Liver (tissue), 9 donors: ENCODE results near the gene TMEM117. TPM values are rescaled to one million over a fixed set of nuclear protein-coding genes. Genes with fewer than 3 reads are reported as not detected.

Source experiments
- DNase-seq: peaks from one replicate; pipeline ENCODE4 v3.0.0-alpha.2; 2017; ENCODE audit warnings: low spot score
- H3K27ac ChIP-seq, 2 donors: one replicate each; pipeline ENCODE4 v1.7.0; 2013; ENCODE audit warnings: inconsistent platforms in 2 of 2, low read length in 2 of 2, control low read depth in 1 of 2, low read depth in 1 of 2, mild to moderate bottlenecking in 1 of 2
- H3K27me3 ChIP-seq, 4 donors: one replicate each; pipeline versions ENCODE4 v1.6.1 to v1.7.0; 2013; ENCODE audit warnings: low read length in 3 of 4, inconsistent platforms in 1 of 4, mild to moderate bottlenecking in 1 of 4, moderate library complexity in 1 of 4; ENCODE audit not compliant: control insufficient read depth in 4 of 4, insufficient read depth in 4 of 4
- H3K36me3 ChIP-seq, 4 donors: one replicate each; pipeline versions ENCODE4 v1.6.1 to v1.7.0; 2013; ENCODE audit warnings: low read length in 3 of 4, mild to moderate bottlenecking in 3 of 4, low read depth in 1 of 4, moderate library complexity in 1 of 4; ENCODE audit not compliant: control insufficient read depth in 4 of 4, insufficient read depth in 3 of 4
- H3K4me1 ChIP-seq, 4 donors: one replicate each; pipeline versions ENCODE4 v1.6.1 to v1.7.0; 2013; ENCODE audit warnings: low read length in 3 of 4, mild to moderate bottlenecking in 3 of 4, moderate library complexity in 1 of 4; ENCODE audit not compliant: control insufficient read depth in 4 of 4, insufficient read depth in 4 of 4
- H3K4me3 ChIP-seq, 3 donors: one replicate each; pipeline versions ENCODE4 v1.6.1 to v1.7.0; 2013; ENCODE audit warnings: low read length in 3 of 3, control low read depth in 1 of 3, low read depth in 1 of 3, mild to moderate bottlenecking in 1 of 3
- H3K9ac ChIP-seq, 2 donors: one replicate each; pipeline ENCODE4 v1.7.0; 2013; ENCODE audit warnings: low read length in 2 of 2, mild to moderate bottlenecking in 2 of 2, moderate library complexity in 2 of 2, control low read depth in 1 of 2, low read depth in 1 of 2
- H3K9me3 ChIP-seq, 4 donors: one replicate each; pipeline versions ENCODE4 v1.6.1 to v1.7.0; 2013; ENCODE audit warnings: low read length in 3 of 4; ENCODE audit not compliant: control insufficient read depth in 4 of 4
- ATF3 ChIP-seq: IDR thresholded peaks from 2 replicates; pipeline ENCODE4 v1.6.1; 2016; ENCODE audit warnings: antibody characterized with exemption
- EGR1 ChIP-seq, 2 donors: IDR thresholded peaks; 2 replicates each; pipeline ENCODE4 v1.6.1; 2016 to 2018; ENCODE audit warnings: antibody characterized with exemption in 2 of 2, low read depth in 2 of 2
- FOXA1 ChIP-seq: IDR thresholded peaks from 2 replicates; pipeline ENCODE4 v1.6.1; 2016; ENCODE audit warnings: antibody characterized with exemption
- FOXA2 ChIP-seq: IDR thresholded peaks from 2 replicates; pipeline ENCODE4 v1.6.1; 2016; ENCODE audit warnings: antibody characterized with exemption
- GABPA ChIP-seq, 2 donors: IDR thresholded peaks in 1 of 2; conservative IDR thresholded peaks in 1 of 2; 2 replicates each; pipeline ENCODE4 v1.6.1; 2016; ENCODE audit warnings: antibody characterized with exemption in 2 of 2, mild to moderate bottlenecking in 1 of 2, moderate library complexity in 1 of 2
- HNF4A ChIP-seq, 2 donors: conservative IDR thresholded peaks; 2 replicates each; pipeline ENCODE4 v1.6.1; 2016; ENCODE audit warnings: antibody characterized with exemption in 2 of 2, mild to moderate bottlenecking in 2 of 2
- HNF4G ChIP-seq: IDR thresholded peaks from 2 replicates; pipeline ENCODE4 v1.6.1; 2016; ENCODE audit warnings: antibody characterized with exemption
- JUND ChIP-seq, 2 donors: IDR thresholded peaks; 2 replicates each; pipeline ENCODE4 v1.6.1; 2016; ENCODE audit warnings: antibody characterized with exemption in 2 of 2
- MAX ChIP-seq: IDR thresholded peaks from 2 replicates; pipeline ENCODE4 v1.6.1; 2016; ENCODE audit warnings: antibody characterized with exemption
- NR2F2 ChIP-seq: IDR thresholded peaks from 2 replicates; pipeline ENCODE4 v1.6.1; 2016; ENCODE audit warnings: antibody characterized with exemption
- REST ChIP-seq: IDR thresholded peaks from 2 replicates; pipeline ENCODE4 v1.6.1; 2016; ENCODE audit warnings: antibody characterized with exemption, mild to moderate bottlenecking
- SP1 ChIP-seq: IDR thresholded peaks from 2 replicates; pipeline ENCODE4 v1.6.1; 2018; ENCODE audit warnings: antibody characterized with exemption, mild to moderate bottlenecking
- TAF1 ChIP-seq: conservative IDR thresholded peaks from 2 replicates; pipeline ENCODE4 v1.6.1; 2016; ENCODE audit warnings: antibody characterized with exemption, mild to moderate bottlenecking
- YY1 ChIP-seq: IDR thresholded peaks from 2 replicates; pipeline ENCODE4 v1.6.1; 2016; ENCODE audit warnings: antibody characterized with exemption, mild to moderate bottlenecking
- ZBTB33 ChIP-seq: IDR thresholded peaks from 2 replicates; pipeline ENCODE4 v1.6.1; 2016; ENCODE audit warnings: antibody characterized with exemption
- WGBS: extraction: QIAGEN DNeasy Blood & Tissue Kit; methylation state at CpG from one replicate; pipeline ENCODE4 v1.1.7; 2013; 5-methylcytosine and 5-hydroxymethylcytosine counted together
- polyA plus RNA-seq, 2 donors: library from polyadenylated mRNA; stranded (reverse) in 1 of 2; unstranded in 1 of 2; fragments of 200-250 nt in 1 of 2; fragments of >200 nt in 1 of 2; fragmentation: Nextera tagmentation in 1 of 2; extraction: Ambion mirVana in 1 of 2; gene quantifications; one replicate each; pipeline versions ENCODE4 v1.2.1 to v1.2.3, GENCODE V29; 2013 to 2015
- total RNA-seq, 2 donors: library from RNA; depleted of rRNA; stranded (reverse); fragments of >200 nt; gene quantifications; one replicate each; pipeline ENCODE4 v1.2.3, GENCODE V29; 2014
- donor health status: healthy.
- donor health status: healthy.
- donor health status: healthy.
- donor health status: healthy.
- donor health status: healthy.

TMEM117 gene
- total and polyA plus RNA-seq, 4 donors = 2.0 to 5.9 (median 3.9) TPM

- no peak for TF ChIP-seq REST
- no peak for TF ChIP-seq NR2F2
Observed at GRCh38 chr12:44162961-44163360, 327.1 kb downstream of the TMEM117 start (continued).

- no peaks in the 10 kb centered on the region for H3K36me3 ChIP-seq
- H3K9ac ChIP-seq = no peak overlapping the region
- H3K9me3 ChIP-seq = no peaks in the 10 kb centered on the region
- no peak for DNase-seq
- H3K4me3 ChIP-seq = no peak overlapping the region
- H3K4me1 ChIP-seq = peaks cover 0 to 3% (median 0%) of the 10 kb centered on the region in 4 donors
- H3K27ac ChIP-seq = no peak overlapping the region
- H3K27me3 ChIP-seq = no peaks in the 10 kb centered on the region
- TF ChIP-seq TAF1 (no peak), FOXA1 (no peak), FOXA2 (peak; percentile 12), YY1 (peak; percentile 21), ATF3 (no peak), ZBTB33 (no peak), GABPA (IDR thresholded peaks at IDR 0.05 in 1 of 2, conservative IDR thresholded peaks at IDR 0.05 in 1 of 2) (no peak), HNF4G (no peak), EGR1 (IDR thresholded peaks at IDR 0.05; ENCODE audit: low read depth in 2 of 2) (no peak), JUND (IDR thresholded peaks at IDR 0.05) (no peak), SP1 (no peak), HNF4A (conservative IDR thresholded peaks at IDR 0.05) (peak; percentile 54 to 62)
Observed at GRCh38 chr12:44174053-44174452, 338.2 kb downstream of the TMEM117 start.

GRCh38 chr12:44184499-44185206 is 348.8 kb downstream of the TMEM117 start:
- 94% methylated on average over 4 of the region's 4 CpGs for WGBS
- DNase-seq = no peak

More at GRCh38 chr12:44184499-44185206, 348.8 kb downstream of the TMEM117 start:
- H3K9me3 ChIP-seq = no peaks in the 10 kb centered on the region
- no peaks in the 10 kb centered on the region for H3K36me3 ChIP-seq
- no peak for TF ChIP-seq FOXA2
- no peak for TF ChIP-seq ATF3
- no peak for TF ChIP-seq MAX
- TF ChIP-seq HNF4G = no peak
- H3K27ac ChIP-seq = no peak overlapping the region
- no peaks in the 10 kb centered on the region for H3K27me3 ChIP-seq
- H3K4me1 ChIP-seq = no peaks in the 10 kb centered on the region
- H3K4me3 ChIP-seq = no peak overlapping the region
- H3K9ac ChIP-seq = no peak overlapping the region
